Muscle layer of colon (tissue), 2 donors: ENCODE measurements around the gene FBXL14.
"Not testable (repeated sequence)": the region's sequence is repeated elsewhere in the genome, so short reads cannot be mapped to it uniquely, and the experiment has no call there.

Experiments used
- H3K27ac ChIP-seq: one replicate; pipeline ENCODE4 v1.7.0; 2013; ENCODE audit warnings: low read depth, mild to moderate bottlenecking, low read length, moderate library complexity
- H3K27me3 ChIP-seq, 2 donors: one replicate each; pipeline ENCODE4 v1.7.0; 2013; ENCODE audit warnings: low read length in 2 of 2, mild to moderate bottlenecking in 2 of 2; ENCODE audit not compliant: insufficient read depth in 2 of 2, control insufficient read depth in 1 of 2
- H3K36me3 ChIP-seq: one replicate; pipeline ENCODE4 v1.7.0; 2013; ENCODE audit warnings: mild to moderate bottlenecking, low read length; ENCODE audit not compliant: insufficient read depth
- H3K4me1 ChIP-seq: one replicate; pipeline ENCODE4 v1.7.0; 2013; ENCODE audit warnings: mild to moderate bottlenecking, low read length; ENCODE audit not compliant: insufficient read depth
- H3K4me3 ChIP-seq, 2 donors: one replicate each; pipeline ENCODE4 v1.7.0; 2013; ENCODE audit warnings: low read length in 2 of 2, low read depth in 1 of 2, mild to moderate bottlenecking in 1 of 2, moderate library complexity in 1 of 2
- H3K9ac ChIP-seq: one replicate; pipeline ENCODE4 v1.7.0; 2013; ENCODE audit warnings: low read length
- H3K9me3 ChIP-seq: one replicate; pipeline ENCODE4 v1.7.0; 2013; ENCODE audit warnings: mild to moderate bottlenecking, low read length
- donor health status: abdominal sarcoma.
- donor health status: Adenocarcinoma of cecum.

The FBXL14 gene

GRCh38 chr12:1559676-1560091, 34.7 kb downstream of the FBXL14 start:
- no peaks in the 10 kb centered on the region for H3K27me3 ChIP-seq
- no peak overlapping the region for H3K9ac ChIP-seq
- no peaks in the 10 kb centered on the region for H3K4me1 ChIP-seq
- H3K27ac ChIP-seq = no peak overlapping the region
- no peak overlapping the region for H3K4me3 ChIP-seq
- no peaks in the 10 kb centered on the region for H3K9me3 ChIP-seq
- H3K36me3 ChIP-seq = no peaks in the 10 kb centered on the region

GRCh38 chr12:1558108-1558507, 36.3 kb downstream of the FBXL14 start:
- H3K9me3 ChIP-seq, H3K4me3 ChIP-seq, H3K27ac ChIP-seq, H3K27me3 ChIP-seq, H3K36me3 ChIP-seq, H3K9ac ChIP-seq, H3K4me1 ChIP-seq: not testable (repeated sequence)

GRCh38 chr12:1553987-1554982, 40.1 kb downstream of the FBXL14 start:
- H3K9ac ChIP-seq = no peak overlapping the region
- no peaks in the 10 kb centered on the region for H3K27me3 ChIP-seq
- no peak overlapping the region for H3K27ac ChIP-seq
- no peaks in the 10 kb centered on the region for H3K36me3 ChIP-seq
- H3K4me3 ChIP-seq = no peak overlapping the region
- H3K4me1 ChIP-seq = no peaks in the 10 kb centered on the region
- H3K9me3 ChIP-seq = no peaks in the 10 kb centered on the region

DNA sequence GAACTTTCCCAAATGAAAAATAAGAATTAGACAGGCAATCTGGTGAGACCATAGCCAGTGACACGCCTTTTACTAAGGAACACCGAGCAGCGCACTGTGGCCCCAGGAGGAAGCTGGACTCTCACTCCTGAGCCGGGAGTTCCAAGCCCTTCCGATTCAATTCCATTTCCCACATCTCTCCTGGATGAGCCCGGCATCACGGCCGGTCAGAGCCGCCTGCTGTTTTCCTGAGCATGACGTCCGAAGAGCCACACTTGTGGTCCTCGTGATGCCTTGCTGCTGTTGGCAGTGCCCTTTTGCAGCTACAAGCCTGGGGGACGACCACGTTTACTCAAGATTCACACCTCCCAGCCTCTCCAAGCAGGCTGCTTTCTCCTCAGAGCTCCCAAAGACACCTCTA, 40.8 kb downstream of the FBXL14 start:
- no peak overlapping the region for H3K27ac ChIP-seq
- no peak overlapping the region for H3K4me3 ChIP-seq
- no peaks in the 10 kb centered on the region for H3K9me3 ChIP-seq
- no peak overlapping the region for H3K9ac ChIP-seq
- no peaks in the 10 kb centered on the region for H3K36me3 ChIP-seq
- no peaks in the 10 kb centered on the region for H3K27me3 ChIP-seq
- H3K4me1 ChIP-seq = no peaks in the 10 kb centered on the region

DNA sequence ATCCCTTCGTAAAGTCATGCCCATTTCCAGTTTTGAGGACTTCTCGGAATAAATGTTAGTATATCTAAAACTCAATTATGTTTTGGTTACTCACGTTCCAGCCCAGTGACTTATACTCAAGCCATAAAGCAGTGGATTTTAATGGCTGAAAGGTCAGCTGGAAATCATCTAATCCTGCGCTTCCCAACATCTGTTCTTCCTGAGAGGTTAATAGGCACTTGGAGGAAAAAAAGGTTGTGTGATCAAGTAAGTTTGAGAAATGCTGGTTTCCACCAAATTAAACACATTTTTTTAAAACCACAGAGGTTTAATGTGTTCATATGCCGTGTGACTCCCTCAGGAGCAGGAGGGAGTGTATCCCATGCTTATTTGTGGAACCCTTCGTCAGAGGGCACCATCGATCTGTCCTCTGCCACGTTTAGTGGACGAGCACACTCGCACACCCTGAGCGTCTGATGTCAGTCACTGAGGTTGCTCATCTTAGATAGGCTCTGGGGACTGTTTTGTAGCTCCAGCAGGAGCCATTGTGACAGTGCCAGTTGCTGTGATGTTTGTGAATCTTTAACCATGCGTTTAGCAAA, 41.4 kb downstream of the FBXL14 start:
- H3K9me3 ChIP-seq = no peaks in the 10 kb centered on the region
- H3K9ac ChIP-seq = no peak overlapping the region
- H3K4me3 ChIP-seq = no peak overlapping the region
- no peaks in the 10 kb centered on the region for H3K27me3 ChIP-seq
- no peaks in the 10 kb centered on the region for H3K4me1 ChIP-seq
- no peak overlapping the region for H3K27ac ChIP-seq
- no peaks in the 10 kb centered on the region for H3K36me3 ChIP-seq

- H3K9me3 ChIP-seq = no peaks in the 10 kb centered on the region
- no peak overlapping the region for H3K27ac ChIP-seq
- no peaks in the 10 kb centered on the region for H3K36me3 ChIP-seq
- H3K4me3 ChIP-seq = no peak overlapping the region
- H3K4me1 ChIP-seq = no peaks in the 10 kb centered on the region
- H3K9ac ChIP-seq = no peak overlapping the region
- H3K27me3 ChIP-seq = no peaks in the 10 kb centered on the region
Measured at GRCh38 chr12:1552171-1552570, 42.2 kb downstream of the FBXL14 start.

GRCh38 chr12:1551496-1551895, 42.9 kb downstream of the FBXL14 start:
- Histone ChIP-seq H3K4me3 (no peak overlapping the region), H3K9ac (no peak overlapping the region)

DNA sequence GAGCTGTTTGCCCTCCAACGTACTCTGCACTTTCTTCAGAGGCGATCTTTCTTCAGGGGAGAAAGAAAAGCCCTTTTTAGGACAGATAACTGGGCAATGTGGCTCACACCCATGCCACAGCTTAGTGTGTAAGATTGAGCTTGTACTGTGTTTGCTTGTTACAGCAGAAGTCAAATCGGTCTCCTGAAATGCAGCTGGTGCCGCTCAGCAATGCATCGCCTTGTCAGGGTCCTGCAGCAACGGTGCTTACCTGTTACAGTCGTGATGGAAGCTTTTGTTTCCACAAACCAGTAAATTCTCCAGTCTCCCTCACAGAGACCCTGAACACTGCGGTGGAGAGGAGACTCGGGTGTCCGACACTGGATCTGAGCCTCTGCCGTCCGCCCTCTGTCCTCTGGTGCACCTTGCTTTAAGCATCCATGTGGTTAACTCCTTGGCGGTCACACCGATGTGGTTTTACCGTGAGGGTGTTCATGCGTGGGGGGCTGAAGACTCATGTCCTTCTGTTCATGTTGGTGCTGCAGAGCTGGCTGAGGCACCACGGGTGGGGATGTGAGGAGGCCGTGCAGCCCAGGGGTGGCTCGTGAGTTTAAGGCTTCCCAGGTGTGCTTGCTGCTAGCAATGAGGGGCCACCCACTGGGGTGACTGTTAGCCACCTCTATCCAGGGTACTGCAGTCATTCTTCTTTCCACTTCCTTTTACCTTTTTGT, 47.3 kb downstream of the FBXL14 start:
- no peaks in the 10 kb centered on the region for H3K27me3 ChIP-seq

More at GRCh38 chr12:1551496-1551895, 42.9 kb downstream of the FBXL14 start:
- no peaks in the 10 kb centered on the region for H3K9me3 ChIP-seq
- H3K4me1 ChIP-seq = no peaks in the 10 kb centered on the region
- H3K27ac ChIP-seq = no peak overlapping the region
- H3K27me3 ChIP-seq = no peaks in the 10 kb centered on the region
- no peaks in the 10 kb centered on the region for H3K36me3 ChIP-seq

GRCh38 chr12:1544996-1545700, 49.2 kb downstream of the FBXL14 start:
- H3K9me3 ChIP-seq = no peaks in the 10 kb centered on the region
- no peak overlapping the region for H3K9ac ChIP-seq
- H3K36me3 ChIP-seq = no peaks in the 10 kb centered on the region
- H3K4me1 ChIP-seq = no peaks in the 10 kb centered on the region
- no peak overlapping the region for H3K27ac ChIP-seq
- no peaks in the 10 kb centered on the region for H3K27me3 ChIP-seq
- H3K4me3 ChIP-seq = no peak overlapping the region

More for the DNA sequence above, 47.3 kb downstream of the FBXL14 start:
- H3K9ac ChIP-seq = no peak overlapping the region
- H3K4me1 ChIP-seq = no peaks in the 10 kb centered on the region
- H3K27ac ChIP-seq = no peak overlapping the region
- no peaks in the 10 kb centered on the region for H3K36me3 ChIP-seq
- no peaks in the 10 kb centered on the region for H3K9me3 ChIP-seq
- H3K4me3 ChIP-seq = no peak overlapping the region

GRCh38 chr12:1542599-1542998, 51.8 kb downstream of the FBXL14 start:
- H3K4me1 ChIP-seq = no peaks in the 10 kb centered on the region
- H3K27me3 ChIP-seq = no peaks in the 10 kb centered on the region
- no peaks in the 10 kb centered on the region for H3K36me3 ChIP-seq
- H3K9me3 ChIP-seq = no peaks in the 10 kb centered on the region
- H3K27ac ChIP-seq = no peak overlapping the region
- H3K9ac ChIP-seq = no peak overlapping the region
- H3K4me3 ChIP-seq = no peak overlapping the region

GRCh38 chr12:1540690-1541089, 53.7 kb downstream of the FBXL14 start:
- H3K27ac ChIP-seq = no peak overlapping the region
- no peak overlapping the region for H3K4me3 ChIP-seq
- H3K9me3 ChIP-seq = no peaks in the 10 kb centered on the region
- H3K9ac ChIP-seq = no peak overlapping the region
- no peaks in the 10 kb centered on the region for H3K36me3 ChIP-seq
- no peaks in the 10 kb centered on the region for H3K4me1 ChIP-seq
- no peaks in the 10 kb centered on the region for H3K27me3 ChIP-seq
